ENCODE results near the gene SIRPB2. TPM values are rescaled to one million over a fixed set of nuclear protein-coding genes. Genes with fewer than 3 reads are reported as not detected.

SIRPB2 gene
- total and polyA plus RNA-seq, 2 of the 4 experiments (the other 2 are of a cell fraction), result not detected

DNA sequence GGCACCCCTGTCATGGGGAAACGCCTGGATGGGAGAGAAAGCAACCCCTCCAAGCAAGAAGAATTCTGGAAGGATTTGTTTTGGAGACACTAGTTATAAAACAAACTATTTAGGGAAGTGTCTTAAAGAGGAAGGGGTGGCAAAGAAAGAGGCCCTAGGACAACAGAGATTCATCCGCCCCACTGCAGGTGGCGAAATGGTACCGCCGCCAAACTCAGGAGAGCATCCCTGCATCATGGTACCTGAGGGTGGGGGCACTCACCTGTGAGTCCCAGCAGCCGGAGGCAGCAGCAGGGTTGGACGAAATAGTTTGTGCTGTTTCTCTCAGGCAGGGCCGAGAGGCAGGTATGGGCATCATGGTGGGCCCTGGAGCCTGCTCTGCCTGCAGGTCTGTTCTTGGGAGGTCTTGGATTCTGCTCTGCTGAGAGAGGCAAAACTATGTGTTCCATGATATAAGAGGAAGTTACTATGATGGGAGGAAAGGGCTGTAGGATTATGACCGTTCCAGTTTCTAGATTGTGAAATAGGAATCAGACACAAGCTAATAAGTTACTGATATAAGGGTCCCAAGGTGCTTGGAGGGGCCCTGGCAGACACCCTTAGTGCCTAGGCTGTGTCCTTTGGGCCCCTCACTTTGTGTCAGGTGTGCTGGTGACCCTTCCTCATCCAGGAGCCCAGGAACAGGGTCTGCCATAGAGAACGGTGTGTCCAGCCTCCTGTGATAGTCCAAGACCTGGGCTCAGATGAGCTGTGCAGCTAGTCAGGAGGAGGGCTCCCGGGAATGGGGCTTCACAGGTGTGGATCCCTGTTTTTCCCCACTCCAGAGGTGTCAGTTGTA, 45.9 kb upstream of the SIRPB2 start:
- H3K27ac ChIP-seq (ENCODE audit: insufficient read depth, low read length), result no peak overlapping the region
- H3K9ac ChIP-seq (ENCODE audit: low read depth, low read length), result no peak overlapping the region
- intact Hi-C loops (cut with micrococcal nuclease) (no loop called here), dilution Hi-C loops (cut with HindIII; ENCODE audit: low sequenced_read_pairs, unreplicated experiment) (no loop called here), in situ Hi-C loops (cut with MboI; ENCODE audit: low sequenced_read_pairs) (no loop called here)
- H3K9me3 ChIP-seq (ENCODE audit: control insufficient read depth, insufficient read depth, low read length), result no peaks in the 10 kb centered on the region
- CTCF ChIA-PET, result no interaction called here
- H3K79me1 ChIP-seq (ENCODE audit: low read depth in 1 of 2, low read length in 2 of 2), result no peaks in the 10 kb centered on the region
- no peak overlapping the region for H2AK9ac ChIP-seq (replicated peaks; ENCODE audit: low read depth, low read length, poor library complexity)
- BruUV-seq (replicated peaks), result no TSS peak
- no peak overlapping the region for H2AFZ ChIP-seq (replicated peaks; ENCODE audit: low read length, poor library complexity)
- no peak overlapping the region for H3K56ac ChIP-seq (ENCODE audit: extremely low read depth, insufficient read depth, low read length)
- no peak overlapping the region for H3K23ac ChIP-seq (ENCODE audit: low read depth, low read length)
- POLR2A ChIA-PET (ENCODE audit: unreplicated experiment), result no interaction called here
- no peak overlapping the region for H3K4ac ChIP-seq (ENCODE audit: low read depth, low read length)
- H3K4me1 ChIP-seq (ENCODE audit: control insufficient read depth, insufficient read depth, low read length), result no peaks in the 10 kb centered on the region
- H2AK5ac ChIP-seq (ENCODE audit: low read depth, low read length), result no peak overlapping the region
- H3K4me2 ChIP-seq (ENCODE audit: low read depth, low read length), result no peak overlapping the region
- no peak overlapping the region for H3K4me3 ChIP-seq (ENCODE audit: insufficient read depth, low read depth, low read length)
- H3K9me1 ChIP-seq (ENCODE audit: insufficient read depth, low read length), result no peaks in the 10 kb centered on the region
- peaks cover 3% of the 10 kb centered on the region; the same call in 1 of the 2 replicates for H3K27me3 ChIP-seq (ENCODE audit: control insufficient read depth, insufficient read depth, low read length)
- H2BK5ac ChIP-seq (ENCODE audit: low read depth, low read length, poor library complexity, severe bottlenecking), result no peak overlapping the region
- H2BK20ac ChIP-seq (ENCODE audit: low read depth, low read length), result no peak overlapping the region
- H3K18ac ChIP-seq (ENCODE audit: low read depth, low read length), result no peak overlapping the region
- H4K8ac ChIP-seq (ENCODE audit: low read depth in 2 of 2, low read length in 2 of 2), result no peak overlapping the region
- H2BK15ac ChIP-seq (ENCODE audit: low read depth, low read length), result no peak overlapping the region
- no peaks in the 10 kb centered on the region for H3K36me3 ChIP-seq (ENCODE audit: control insufficient read depth, insufficient read depth, low read length)
- no peaks in the 10 kb centered on the region for H4K20me1 ChIP-seq (ENCODE audit: insufficient read depth, low read length)
- H4K5ac ChIP-seq (ENCODE audit: low read depth, low read length), result no peak overlapping the region
- no peak overlapping the region for H2BK120ac ChIP-seq (ENCODE audit: low read depth, low read length)
- ATAC-seq (ENCODE audit: low read depth) (no peak), DNase-seq (no peak)
- TF ChIP-seq SMC3 (IDR thresholded peaks at IDR 0.05; ENCODE audit: low read depth, low read length) (no peak), MAZ (IDR thresholded peaks at IDR 0.05; ENCODE audit: borderline replicate concordance, low read depth, low read length) (no peak), RCOR1 (IDR thresholded peaks at IDR 0.05; ENCODE audit: insufficient replicate concordance, low read length) (no peak), FOS (IDR thresholded peaks at IDR 0.05; ENCODE audit: low read depth, low read length) (no peak), BHLHE40 (IDR thresholded peaks at IDR 0.05; ENCODE audit: low read depth, low read length) (no peak), MAFK (IDR thresholded peaks at IDR 0.05; ENCODE audit: low read depth, low read length) (no peak), RAD21 (IDR thresholded peaks at IDR 0.05; ENCODE audit: low read length) (no peak), CEBPB (IDR thresholded peaks at IDR 0.05; ENCODE audit: low read depth, low read length) (no peak), CHD1 (IDR thresholded peaks at IDR 0.05; ENCODE audit: low read depth, low read length) (no peak), POLR2A (IDR thresholded peaks at IDR 0.05; ENCODE audit: low read depth, low read length) (no peak)
- TF ChIP-seq, protein P1, sequence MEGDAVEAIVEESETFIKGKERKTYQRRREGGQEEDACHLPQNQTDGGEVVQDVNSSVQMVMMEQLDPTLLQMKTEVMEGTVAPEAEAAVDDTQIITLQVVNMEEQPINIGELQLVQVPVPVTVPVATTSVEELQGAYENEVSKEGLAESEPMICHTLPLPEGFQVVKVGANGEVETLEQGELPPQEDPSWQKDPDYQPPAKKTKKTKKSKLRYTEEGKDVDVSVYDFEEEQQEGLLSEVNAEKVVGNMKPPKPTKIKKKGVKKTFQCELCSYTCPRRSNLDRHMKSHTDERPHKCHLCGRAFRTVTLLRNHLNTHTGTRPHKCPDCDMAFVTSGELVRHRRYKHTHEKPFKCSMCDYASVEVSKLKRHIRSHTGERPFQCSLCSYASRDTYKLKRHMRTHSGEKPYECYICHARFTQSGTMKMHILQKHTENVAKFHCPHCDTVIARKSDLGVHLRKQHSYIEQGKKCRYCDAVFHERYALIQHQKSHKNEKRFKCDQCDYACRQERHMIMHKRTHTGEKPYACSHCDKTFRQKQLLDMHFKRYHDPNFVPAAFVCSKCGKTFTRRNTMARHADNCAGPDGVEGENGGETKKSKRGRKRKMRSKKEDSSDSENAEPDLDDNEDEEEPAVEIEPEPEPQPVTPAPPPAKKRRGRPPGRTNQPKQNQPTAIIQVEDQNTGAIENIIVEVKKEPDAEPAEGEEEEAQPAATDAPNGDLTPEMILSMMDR (conservative IDR thresholded peaks at IDR 0.05; ENCODE audit: low read depth, low read length), result no peak
- TF ChIP-seq, protein P2, sequence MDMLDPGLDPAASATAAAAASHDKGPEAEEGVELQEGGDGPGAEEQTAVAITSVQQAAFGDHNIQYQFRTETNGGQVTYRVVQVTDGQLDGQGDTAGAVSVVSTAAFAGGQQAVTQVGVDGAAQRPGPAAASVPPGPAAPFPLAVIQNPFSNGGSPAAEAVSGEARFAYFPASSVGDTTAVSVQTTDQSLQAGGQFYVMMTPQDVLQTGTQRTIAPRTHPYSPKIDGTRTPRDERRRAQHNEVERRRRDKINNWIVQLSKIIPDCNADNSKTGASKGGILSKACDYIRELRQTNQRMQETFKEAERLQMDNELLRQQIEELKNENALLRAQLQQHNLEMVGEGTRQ (IDR thresholded peaks at IDR 0.05; ENCODE audit: low read depth, low read length), result no peak
- 55% methylated on average over 5 of the region's 11 CpGs; no CpG with 5 or more reads in 1 of the 2 experiments for WGBS, 2 experiments (ENCODE audit: extremely low coverage in 2 of 2, insufficient read length in 1 of 2)
- no peak overlapping the region for H3K14ac ChIP-seq (replicated peaks; ENCODE audit: low read depth, low read length)
- H4K91ac ChIP-seq (ENCODE audit: insufficient read depth, low read depth, low read length), result no peak overlapping the region
